A673 (cell line): ENCODE measurements around the gene CAAP1.
A peak's percentile ranks its signal among the peaks of the same experiment; 100 is the strongest.

Source experiments
- EZH2 ChIP-seq: fragments of 200-600 bp; sonication (generic); IDR thresholded peaks from 2 replicates; pipeline ENCODE4 v1.6.1; 2017; ENCODE audit warnings: borderline replicate concordance, low read depth, mild to moderate bottlenecking, mixed read lengths, antibody characterized with exemption, low read length; ENCODE audit not compliant: poor library complexity, severe bottlenecking
- TF ChIP-seq, protein P1 (sequence below): fragments of 300-800, 200-600 bp; sonication (generic); conservative IDR thresholded peaks from 2 replicates; pipeline ENCODE4 v1.5.1; 2017; ENCODE audit warnings: low read depth, mild to moderate bottlenecking, antibody characterized with exemption, low read length, moderate library complexity, mixed read lengths

DNA sequence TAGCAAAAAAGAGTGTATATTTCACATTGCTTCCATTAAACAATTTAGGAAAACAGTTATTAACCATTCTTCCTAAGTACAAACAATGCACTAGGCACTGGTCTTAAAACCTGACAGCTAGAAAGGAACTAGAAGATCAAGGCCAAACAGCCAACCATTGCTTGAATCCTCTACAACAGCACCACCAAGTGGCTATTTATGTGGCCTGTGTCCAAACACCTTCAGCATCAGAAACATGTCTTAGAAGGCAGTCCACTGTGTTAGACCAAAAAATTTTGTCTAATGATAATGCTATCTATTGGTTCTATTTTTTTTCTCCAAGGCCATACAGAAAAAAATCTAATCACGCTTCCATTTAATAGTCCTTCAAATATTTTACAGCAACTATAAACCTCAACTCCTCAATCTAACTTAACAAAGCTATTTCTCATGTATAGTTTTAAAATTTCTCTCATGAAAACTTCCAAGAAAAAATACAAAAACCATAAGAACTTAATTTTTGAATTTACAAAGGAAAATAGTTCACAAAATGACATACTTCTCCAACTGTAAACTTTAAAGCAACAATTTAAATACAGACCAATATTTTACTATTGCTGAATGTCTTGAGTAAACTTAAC lies 36.1 kb downstream of the CAAP1 start:
- TF ChIP-seq, protein P1, sequence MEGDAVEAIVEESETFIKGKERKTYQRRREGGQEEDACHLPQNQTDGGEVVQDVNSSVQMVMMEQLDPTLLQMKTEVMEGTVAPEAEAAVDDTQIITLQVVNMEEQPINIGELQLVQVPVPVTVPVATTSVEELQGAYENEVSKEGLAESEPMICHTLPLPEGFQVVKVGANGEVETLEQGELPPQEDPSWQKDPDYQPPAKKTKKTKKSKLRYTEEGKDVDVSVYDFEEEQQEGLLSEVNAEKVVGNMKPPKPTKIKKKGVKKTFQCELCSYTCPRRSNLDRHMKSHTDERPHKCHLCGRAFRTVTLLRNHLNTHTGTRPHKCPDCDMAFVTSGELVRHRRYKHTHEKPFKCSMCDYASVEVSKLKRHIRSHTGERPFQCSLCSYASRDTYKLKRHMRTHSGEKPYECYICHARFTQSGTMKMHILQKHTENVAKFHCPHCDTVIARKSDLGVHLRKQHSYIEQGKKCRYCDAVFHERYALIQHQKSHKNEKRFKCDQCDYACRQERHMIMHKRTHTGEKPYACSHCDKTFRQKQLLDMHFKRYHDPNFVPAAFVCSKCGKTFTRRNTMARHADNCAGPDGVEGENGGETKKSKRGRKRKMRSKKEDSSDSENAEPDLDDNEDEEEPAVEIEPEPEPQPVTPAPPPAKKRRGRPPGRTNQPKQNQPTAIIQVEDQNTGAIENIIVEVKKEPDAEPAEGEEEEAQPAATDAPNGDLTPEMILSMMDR: peak; percentile 57
- TF ChIP-seq EZH2: no peak
